Dendritic cell treated with granulocyte-macrophage colony-stimulating factor and Interleukin-4, amounts not matched to agents 40 ng/mL and 50 ng/mL, for 4 days (primary cell): Measurements from ENCODE around the gene EPHA7.

ENCODE experiments used
- H3K27ac Mint-ChIP-seq: one replicate; pipeline ENCODE4 v1.8.0; 2022; ENCODE audit warnings: mild to moderate bottlenecking, mixed read lengths
- H3K27me3 Mint-ChIP-seq: one replicate; pipeline ENCODE4 v1.8.0; 2022; ENCODE audit warnings: mild to moderate bottlenecking, mixed read lengths
- H3K36me3 Mint-ChIP-seq: one replicate; pipeline ENCODE4 v1.8.0; 2022; ENCODE audit warnings: low read depth, mixed read lengths
- H3K4me1 Mint-ChIP-seq: one replicate; pipeline ENCODE4 v1.8.0; 2022; ENCODE audit warnings: low read depth, mixed read lengths
- H3K4me3 Mint-ChIP-seq: one replicate; pipeline ENCODE4 v1.8.0; 2022; ENCODE audit warnings: mild to moderate bottlenecking, moderate library complexity, mixed read lengths
- H3K9me3 Mint-ChIP-seq: one replicate; pipeline ENCODE4 v1.8.0; 2022; ENCODE audit warnings: mixed read lengths
- intact Hi-C: fragments of 100-400 bp; cut with micrococcal nuclease; formaldehyde crosslinking; loops from one replicate; pipeline ENCODE4 v1.15.0; 2022

EPHA7 gene

DNA sequence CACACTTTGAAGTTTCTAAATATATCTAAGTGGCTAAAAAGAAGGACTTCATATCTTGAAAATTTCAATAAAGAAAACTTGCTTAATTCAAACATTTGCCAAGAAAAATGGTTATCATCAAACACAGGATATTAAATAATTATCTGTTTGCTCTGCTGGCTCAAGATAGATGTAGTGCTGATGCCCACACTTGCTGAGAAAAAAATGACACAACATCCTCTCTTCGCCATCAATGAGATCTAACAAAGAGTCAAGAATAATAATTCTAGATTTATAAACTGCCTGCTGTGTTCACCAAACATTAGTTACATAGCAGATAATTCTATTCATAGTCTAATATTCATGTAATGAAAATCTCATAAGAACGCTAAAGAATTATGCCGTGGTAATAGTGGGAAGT lies 93.6 kb downstream of the EPHA7 start:
- Mint-ChIP-seq H3K4me3 (no peak overlapping the region), H3K27me3 (no peaks in the 10 kb centered on the region), H3K27ac (no peak overlapping the region), H3K36me3 (no peaks in the 10 kb centered on the region), H3K4me1 (no peaks in the 10 kb centered on the region), H3K9me3 (no peaks in the 10 kb centered on the region)
- intact Hi-C loops: no loop called here

DNA sequence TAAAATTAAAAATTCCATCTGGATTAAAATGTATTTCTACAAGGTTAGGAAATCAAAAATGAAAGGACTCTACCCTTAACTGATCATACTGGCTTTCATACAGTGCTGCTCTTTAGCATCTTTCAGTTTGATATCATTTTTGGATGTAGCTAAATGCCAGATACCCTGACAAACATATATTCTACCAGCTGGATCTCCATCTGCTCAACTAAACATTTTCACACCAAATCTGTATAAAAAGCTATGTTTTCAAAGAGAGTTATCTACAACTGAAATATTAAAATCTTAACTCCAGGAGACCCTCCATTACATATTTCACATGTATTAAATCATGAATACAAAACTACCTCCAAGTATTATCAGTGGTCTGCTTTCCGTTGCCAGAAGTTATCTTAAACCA lies 95.7 kb downstream of the EPHA7 start:
- intact Hi-C loops: no loop called here
- H3K9me3 Mint-ChIP-seq: no peaks in the 10 kb centered on the region
- H3K4me3 Mint-ChIP-seq: no peak overlapping the region
- H3K27me3 Mint-ChIP-seq: no peaks in the 10 kb centered on the region
- no peaks in the 10 kb centered on the region for H3K4me1 Mint-ChIP-seq
- H3K27ac Mint-ChIP-seq: no peak overlapping the region
- no peaks in the 10 kb centered on the region for H3K36me3 Mint-ChIP-seq

DNA sequence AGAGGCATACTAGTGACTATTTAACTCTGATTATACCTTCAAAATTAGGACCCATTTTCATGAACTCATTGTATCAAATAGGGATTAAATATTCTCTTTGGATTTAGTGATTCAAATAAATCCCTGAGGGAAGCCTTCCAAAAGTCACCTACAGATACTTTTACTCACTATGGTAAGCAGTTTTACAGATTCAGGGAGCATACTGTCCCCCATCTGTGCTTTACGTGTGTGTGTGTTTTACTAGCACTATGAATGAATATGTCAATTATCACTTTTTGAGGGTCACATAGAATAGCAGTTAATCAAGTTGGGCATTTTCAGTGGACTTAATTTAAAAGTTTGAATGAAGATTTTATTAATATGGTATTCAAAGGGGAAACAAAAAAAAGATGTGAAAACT lies 96.7 kb downstream of the EPHA7 start:
- H3K36me3 Mint-ChIP-seq: no peaks in the 10 kb centered on the region

DNA sequence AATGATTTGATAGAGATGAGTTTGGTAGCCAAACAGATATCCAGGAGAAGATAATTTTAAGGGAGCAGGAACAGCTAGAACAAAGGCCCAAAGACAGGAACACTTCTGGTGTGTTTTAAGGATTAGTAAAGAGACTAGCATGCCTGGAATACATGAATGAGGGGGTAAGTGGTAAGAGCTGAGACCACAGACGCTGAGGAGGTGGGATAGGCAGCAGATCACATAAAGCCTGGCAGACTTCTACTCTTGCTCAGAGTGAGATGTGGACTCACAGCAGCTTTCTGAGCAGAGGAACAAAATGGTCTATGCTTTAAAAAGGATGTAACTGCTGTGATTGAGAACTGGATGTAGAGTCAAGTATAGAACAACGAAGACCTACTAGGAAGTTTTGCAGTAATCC lies 100.1 kb downstream of the EPHA7 start:
- intact Hi-C loops: no loop called here
- no peak overlapping the region for H3K27ac Mint-ChIP-seq
- no peaks in the 10 kb centered on the region for H3K9me3 Mint-ChIP-seq
- no peaks in the 10 kb centered on the region for H3K36me3 Mint-ChIP-seq
- H3K27me3 Mint-ChIP-seq: no peaks in the 10 kb centered on the region
- H3K4me3 Mint-ChIP-seq: no peak overlapping the region
- H3K4me1 Mint-ChIP-seq: no peaks in the 10 kb centered on the region

More for the DNA sequence above, 96.7 kb downstream of the EPHA7 start:
- no peaks in the 10 kb centered on the region for H3K9me3 Mint-ChIP-seq
- H3K27ac Mint-ChIP-seq: no peak overlapping the region
- no peaks in the 10 kb centered on the region for H3K4me1 Mint-ChIP-seq
- intact Hi-C loops: no loop called here
- no peak overlapping the region for H3K4me3 Mint-ChIP-seq
- no peaks in the 10 kb centered on the region for H3K27me3 Mint-ChIP-seq

DNA sequence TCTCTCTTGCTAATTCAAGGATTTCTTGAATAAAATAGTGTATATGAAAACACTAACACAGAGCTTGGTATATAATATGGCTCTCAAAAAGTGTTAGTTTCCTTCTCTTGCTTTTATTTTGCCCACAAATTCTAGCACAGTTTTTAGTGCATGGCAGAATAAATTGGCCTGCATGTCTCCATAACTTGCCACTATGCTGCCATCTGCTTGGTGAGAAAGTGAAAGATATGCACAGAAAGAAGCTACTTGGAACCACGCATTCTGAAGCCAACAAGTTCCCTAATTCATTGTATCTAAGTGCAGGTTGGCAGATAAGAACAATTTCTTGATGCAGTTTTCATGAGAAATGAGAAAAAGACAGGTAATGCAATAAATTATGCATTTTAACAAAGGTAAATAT lies 101.2 kb downstream of the EPHA7 start:
- no peak overlapping the region for H3K27ac Mint-ChIP-seq
- no peaks in the 10 kb centered on the region for H3K27me3 Mint-ChIP-seq
- H3K36me3 Mint-ChIP-seq: no peaks in the 10 kb centered on the region
- no peak overlapping the region for H3K4me3 Mint-ChIP-seq
- intact Hi-C loops: no loop called here
- H3K9me3 Mint-ChIP-seq: no peaks in the 10 kb centered on the region
- no peaks in the 10 kb centered on the region for H3K4me1 Mint-ChIP-seq

DNA sequence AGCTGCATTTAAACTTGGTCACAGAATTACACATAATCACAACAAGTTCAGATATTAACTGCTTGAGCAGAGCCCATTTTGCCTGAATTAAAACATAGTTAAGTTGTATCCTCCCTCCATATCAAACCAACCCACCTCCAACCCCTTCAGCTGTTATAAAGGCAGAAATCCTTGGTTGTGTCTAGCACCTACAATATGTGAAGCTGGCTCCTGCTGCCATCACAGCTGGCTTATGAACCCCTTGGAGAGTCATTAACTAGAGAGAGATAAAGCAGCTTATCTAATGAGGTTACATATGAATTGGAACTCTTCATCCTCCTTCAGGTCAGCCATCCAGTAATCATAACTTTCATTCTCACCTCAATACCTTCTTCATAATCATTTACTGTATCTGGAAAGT lies 101.8 kb downstream of the EPHA7 start:
- no peaks in the 10 kb centered on the region for H3K4me1 Mint-ChIP-seq
- H3K27me3 Mint-ChIP-seq: no peaks in the 10 kb centered on the region
- no peaks in the 10 kb centered on the region for H3K36me3 Mint-ChIP-seq
- H3K4me3 Mint-ChIP-seq: no peak overlapping the region
- no peaks in the 10 kb centered on the region for H3K9me3 Mint-ChIP-seq
- H3K27ac Mint-ChIP-seq: no peak overlapping the region
- intact Hi-C loops: no loop called here

DNA sequence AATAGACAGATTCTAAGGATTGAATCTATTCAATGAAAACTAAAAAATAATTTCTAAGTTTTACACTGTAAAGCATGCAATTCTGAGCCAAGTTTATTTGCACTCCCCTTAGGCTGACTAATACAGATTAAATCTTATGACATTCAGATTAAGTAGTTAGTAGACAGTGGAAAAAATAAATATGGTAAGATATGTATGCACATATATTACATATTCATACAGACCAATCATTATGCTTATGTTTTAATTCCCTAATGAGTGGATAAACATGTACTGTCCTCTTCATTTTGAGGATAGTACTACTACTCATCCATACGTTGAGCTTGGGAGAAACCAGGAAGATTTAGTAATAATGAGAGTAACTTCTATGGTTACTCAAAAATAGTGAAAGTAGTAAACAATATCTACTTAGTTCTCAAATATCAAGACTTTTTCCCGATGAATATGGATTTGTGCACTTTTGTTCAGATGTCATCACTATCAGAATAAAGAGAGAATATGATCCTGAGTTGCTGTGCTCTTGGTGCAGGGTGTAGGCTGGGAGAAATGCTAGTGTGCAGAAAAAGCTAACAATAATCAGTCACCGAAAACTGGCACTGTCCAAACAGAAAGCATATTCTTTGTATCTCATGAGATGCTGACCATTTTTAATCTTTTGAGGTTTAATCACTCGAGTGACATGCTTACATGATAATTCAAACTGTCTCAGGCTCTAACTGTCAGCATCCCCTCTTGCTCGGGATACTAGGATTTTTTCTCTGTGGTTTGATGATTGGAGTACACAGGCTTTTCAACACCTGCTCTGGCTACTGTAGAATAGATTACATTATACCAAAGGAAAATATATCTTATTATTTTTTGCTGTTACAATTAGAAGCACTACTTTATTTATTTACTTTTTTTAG lies 111.6 kb downstream of the EPHA7 start:
- intact Hi-C loops: no loop called here
- Mint-ChIP-seq H3K4me3 (no peak overlapping the region), H3K4me1 (no peaks in the 10 kb centered on the region), H3K27me3 (no peaks in the 10 kb centered on the region), H3K9me3 (no peaks in the 10 kb centered on the region), H3K27ac (no peak overlapping the region), H3K36me3 (no peaks in the 10 kb centered on the region)

DNA sequence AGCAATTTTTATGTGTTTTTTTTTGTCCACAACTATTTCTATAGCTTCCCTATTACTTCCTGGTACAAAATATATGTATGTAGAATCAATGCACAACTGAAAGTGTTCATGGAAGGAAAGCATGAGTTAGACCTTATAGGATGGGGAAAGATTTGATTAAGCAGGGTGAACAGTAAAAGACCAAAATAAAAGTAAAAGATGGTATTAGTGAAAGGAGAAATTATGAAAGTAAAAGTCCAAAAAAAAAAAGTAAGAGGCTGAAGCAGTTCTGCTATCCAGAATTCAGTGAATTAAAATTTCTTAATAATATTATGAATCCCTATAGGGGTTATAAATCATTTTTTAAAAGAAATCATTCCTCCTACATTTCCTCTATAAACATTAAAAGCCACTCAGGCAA lies 114.3 kb downstream of the EPHA7 start:
- Mint-ChIP-seq H3K4me1 (no peaks in the 10 kb centered on the region), H3K4me3 (no peak overlapping the region), H3K36me3 (no peaks in the 10 kb centered on the region), H3K27me3 (no peaks in the 10 kb centered on the region), H3K27ac (no peak overlapping the region), H3K9me3 (no peaks in the 10 kb centered on the region)
- intact Hi-C loops: no loop called here

DNA sequence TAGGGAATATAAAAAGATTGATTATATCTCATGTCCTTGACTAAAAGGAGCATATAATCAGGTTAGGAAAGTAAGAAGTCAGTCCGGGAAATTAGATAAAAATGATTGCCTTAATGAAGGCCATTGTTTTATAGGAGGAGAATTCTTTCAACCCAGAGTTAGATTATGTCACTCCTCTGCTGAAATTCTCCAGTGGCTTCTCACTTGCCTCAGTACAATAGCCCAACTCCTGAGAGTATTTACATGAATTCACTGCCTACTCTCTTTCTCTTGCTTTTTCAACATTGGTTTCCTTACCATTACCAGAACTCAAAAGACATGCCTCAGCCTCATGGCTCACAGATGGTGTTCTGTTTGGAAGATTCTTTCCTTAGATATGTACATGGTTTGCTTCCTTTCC lies 114.9 kb downstream of the EPHA7 start:
- Mint-ChIP-seq H3K4me3 (no peak overlapping the region), H3K9me3 (no peaks in the 10 kb centered on the region), H3K27me3 (no peaks in the 10 kb centered on the region), H3K27ac (no peak overlapping the region), H3K4me1 (no peaks in the 10 kb centered on the region), H3K36me3 (no peaks in the 10 kb centered on the region)
- intact Hi-C loops: no loop called here

DNA sequence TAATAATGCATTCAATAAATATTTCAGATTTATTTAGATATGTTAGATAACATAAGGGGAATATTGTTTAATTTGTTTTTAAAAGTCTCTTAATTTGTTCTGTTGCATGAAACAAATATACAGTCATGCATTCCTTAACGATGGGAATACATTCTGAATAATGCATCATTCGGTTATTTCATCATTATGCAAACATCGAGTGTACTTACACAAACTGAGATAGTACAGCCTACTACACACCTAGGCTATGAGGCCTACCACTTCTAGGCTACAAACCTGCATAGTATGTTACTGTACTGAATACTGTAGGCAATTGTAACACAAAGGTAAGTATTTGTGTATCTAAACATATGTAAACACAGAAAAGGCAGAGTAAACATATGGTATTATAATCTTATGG lies 118.7 kb downstream of the EPHA7 start:
- Mint-ChIP-seq H3K27ac (no peak overlapping the region), H3K4me1 (no peaks in the 10 kb centered on the region), H3K4me3 (no peak overlapping the region), H3K27me3 (no peaks in the 10 kb centered on the region), H3K36me3 (no peaks in the 10 kb centered on the region), H3K9me3 (no peaks in the 10 kb centered on the region)
- intact Hi-C loops: no loop called here

DNA sequence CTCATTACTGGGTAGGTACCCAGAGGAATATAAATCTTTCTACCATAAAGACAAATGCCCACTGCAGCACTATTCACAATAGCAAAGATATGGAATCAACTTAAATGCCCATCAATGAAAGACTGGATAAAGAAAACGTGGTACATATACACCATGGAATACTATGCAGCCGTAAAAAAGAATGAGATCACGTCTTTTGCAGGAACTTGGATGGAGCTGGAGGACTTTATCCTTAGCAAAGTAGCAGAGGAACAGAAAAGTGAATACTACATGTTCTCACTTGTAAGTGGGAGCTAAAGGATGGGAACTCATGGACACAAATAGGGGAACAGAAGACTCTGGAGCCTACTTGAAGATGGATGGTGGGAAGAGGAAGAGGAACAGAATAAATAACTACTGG lies 119.7 kb downstream of the EPHA7 start:
- no peaks in the 10 kb centered on the region for H3K9me3 Mint-ChIP-seq

DNA sequence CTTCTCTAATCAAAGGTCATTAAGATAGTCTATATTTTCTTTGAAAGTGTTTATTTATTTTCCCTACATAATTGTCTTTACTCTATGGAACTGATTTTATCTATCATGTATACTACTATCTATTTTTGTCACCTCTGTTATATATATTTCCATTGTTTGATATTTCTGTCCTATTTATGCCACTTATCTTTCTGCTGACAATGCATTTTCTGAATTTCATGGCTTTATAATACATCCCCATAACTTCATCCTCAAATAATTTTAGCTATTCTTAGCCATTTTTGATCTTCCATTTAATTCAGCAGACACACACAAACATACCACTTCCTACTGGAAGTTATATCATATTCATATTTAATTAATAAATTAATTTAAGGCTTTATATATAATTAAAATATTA lies 123.7 kb downstream of the EPHA7 start:
- Mint-ChIP-seq H3K4me1 (no peaks in the 10 kb centered on the region), H3K4me3 (no peak overlapping the region), H3K27me3 (no peaks in the 10 kb centered on the region), H3K27ac (no peak overlapping the region), H3K9me3 (no peaks in the 10 kb centered on the region), H3K36me3 (no peaks in the 10 kb centered on the region)
- intact Hi-C loops: no loop called here

More for the DNA sequence above, 119.7 kb downstream of the EPHA7 start:
- H3K36me3 Mint-ChIP-seq: no peaks in the 10 kb centered on the region
- no peaks in the 10 kb centered on the region for H3K27me3 Mint-ChIP-seq
- H3K4me1 Mint-ChIP-seq: no peaks in the 10 kb centered on the region
- H3K4me3 Mint-ChIP-seq: no peak overlapping the region
- intact Hi-C loops: no loop called here
- no peak overlapping the region for H3K27ac Mint-ChIP-seq

DNA sequence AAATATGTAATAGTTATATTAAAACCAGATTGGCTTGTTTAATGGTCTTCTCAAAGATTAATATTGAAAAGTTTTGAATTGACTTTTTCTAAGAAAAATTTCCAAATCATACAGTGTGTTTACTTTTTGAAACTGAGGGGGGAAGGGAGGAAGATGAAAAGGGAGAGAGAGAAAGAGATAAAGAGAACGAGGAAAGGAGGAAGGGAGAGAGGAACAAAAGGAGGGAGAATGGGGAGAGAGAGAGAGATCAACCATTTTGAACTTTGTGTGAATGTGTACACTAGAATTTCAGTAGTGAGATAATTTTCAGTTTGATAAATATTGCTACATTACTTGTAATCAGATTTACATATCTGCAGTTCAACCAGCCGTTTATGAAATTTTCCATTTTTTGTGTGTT lies 124.5 kb downstream of the EPHA7 start:
- Mint-ChIP-seq H3K27me3 (no peaks in the 10 kb centered on the region), H3K36me3 (no peaks in the 10 kb centered on the region), H3K27ac (no peak overlapping the region), H3K9me3 (no peaks in the 10 kb centered on the region), H3K4me1 (no peaks in the 10 kb centered on the region), H3K4me3 (no peak overlapping the region)
- intact Hi-C loops: no loop called here

DNA sequence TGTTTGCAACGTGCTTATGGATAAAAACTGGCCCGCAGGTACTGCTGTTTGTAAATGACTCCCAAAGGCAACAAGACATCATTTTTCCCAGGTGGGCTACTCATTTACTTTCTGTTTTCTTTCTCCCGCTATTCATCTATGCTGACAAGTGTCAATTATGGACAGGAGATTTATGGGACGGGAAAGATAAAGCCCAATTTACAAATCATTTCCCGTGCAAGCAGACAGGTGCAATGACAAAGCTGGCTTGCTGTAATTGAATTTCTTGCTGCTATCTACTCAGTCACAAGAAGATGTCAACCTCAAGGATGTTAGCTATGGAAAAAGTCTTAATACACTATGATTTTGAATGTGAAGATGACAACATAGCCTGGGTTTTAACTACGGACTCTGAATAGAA lies 125.5 kb downstream of the EPHA7 start:
- H3K9me3 Mint-ChIP-seq: no peaks in the 10 kb centered on the region
- intact Hi-C loops: no loop called here
- H3K27me3 Mint-ChIP-seq: no peaks in the 10 kb centered on the region
- H3K4me3 Mint-ChIP-seq: no peak overlapping the region
- H3K4me1 Mint-ChIP-seq: no peaks in the 10 kb centered on the region
- H3K27ac Mint-ChIP-seq: no peak overlapping the region
- H3K36me3 Mint-ChIP-seq: no peaks in the 10 kb centered on the region

DNA sequence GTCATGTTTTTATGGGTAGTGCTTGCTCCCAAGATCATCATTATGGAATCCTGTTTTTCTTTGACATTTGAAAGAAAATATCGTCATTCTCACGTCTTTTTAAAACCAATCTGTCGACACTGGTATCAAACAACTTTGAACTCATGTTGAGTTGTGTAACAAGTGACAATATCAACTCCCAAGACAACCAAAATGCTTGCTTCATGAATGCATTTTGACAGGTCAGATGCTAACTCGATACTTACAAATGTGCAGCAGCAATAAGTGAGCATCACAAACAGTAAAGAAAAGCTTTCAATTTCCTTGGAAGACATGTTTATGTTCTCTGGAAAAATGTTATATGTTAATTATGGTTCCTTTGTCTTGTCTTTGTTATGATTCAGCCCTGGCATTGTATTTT lies 125.9 kb downstream of the EPHA7 start:
- no peaks in the 10 kb centered on the region for H3K36me3 Mint-ChIP-seq
- intact Hi-C loops: no loop called here
- H3K27me3 Mint-ChIP-seq: no peaks in the 10 kb centered on the region
- no peak overlapping the region for H3K4me3 Mint-ChIP-seq
- H3K9me3 Mint-ChIP-seq: no peaks in the 10 kb centered on the region
- H3K27ac Mint-ChIP-seq: no peak overlapping the region
- no peaks in the 10 kb centered on the region for H3K4me1 Mint-ChIP-seq
